Small intestine (tissue), 7 donors: ENCODE measurements around the gene CYGB. TPM values are rescaled to one million over a fixed set of nuclear protein-coding genes. Genes with fewer than 3 reads are reported as not detected.

Source experiments
- DNase-seq, 2 donors: peaks; one replicate each; pipeline versions ENCODE4 v3.0.0 to v3.0.0-alpha.2; 2013
- FAIRE-seq: peaks from 2 replicates; lab custom pipeline; 2012; peaks lifted over from hg19 to GRCh38; lab: Jason Lieb, UNC
- H3K27ac ChIP-seq, 3 donors: one replicate each; pipeline ENCODE4 v1.5.1; 2013; ENCODE audit warnings: low read length in 2 of 3, mild to moderate bottlenecking in 2 of 3, control low read depth in 1 of 3, inconsistent platforms in 1 of 3, low read depth in 1 of 3, moderate library complexity in 1 of 3
- H3K27me3 ChIP-seq, 3 donors: one replicate each; pipeline ENCODE4 v1.6.1; 2013; ENCODE audit warnings: low read length in 3 of 3, inconsistent platforms in 1 of 3; ENCODE audit not compliant: control insufficient read depth in 3 of 3, insufficient read depth in 3 of 3
- H3K36me3 ChIP-seq, 3 donors: one replicate each; pipeline ENCODE4 v1.6.1; 2013; ENCODE audit warnings: low read length in 3 of 3, inconsistent platforms in 1 of 3, low read depth in 1 of 3, mild to moderate bottlenecking in 1 of 3, moderate library complexity in 1 of 3; ENCODE audit not compliant: control insufficient read depth in 3 of 3, insufficient read depth in 2 of 3
- H3K4me1 ChIP-seq, 3 donors: one replicate each; pipeline ENCODE4 v1.6.1; 2013; ENCODE audit warnings: low read length in 2 of 3, inconsistent platforms in 1 of 3, low read depth in 1 of 3, mild to moderate bottlenecking in 1 of 3, moderate library complexity in 1 of 3; ENCODE audit not compliant: control insufficient read depth in 3 of 3, insufficient read depth in 2 of 3
- H3K4me3 ChIP-seq, 3 donors: one replicate each; pipeline ENCODE4 v1.5.1; 2013; ENCODE audit warnings: low read length in 3 of 3, control low read depth in 1 of 3, inconsistent platforms in 1 of 3, low read depth in 1 of 3, mild to moderate bottlenecking in 1 of 3, moderate library complexity in 1 of 3
- H3K9me3 ChIP-seq, 2 donors: one replicate each; pipeline ENCODE4 v1.6.1; 2013; ENCODE audit warnings: low read depth in 1 of 2, low read length in 1 of 2; ENCODE audit not compliant: control insufficient read depth in 2 of 2, insufficient read depth in 1 of 2
- WGBS, 3 donors: extraction: QIAGEN DNeasy Blood & Tissue Kit; methylation state at CpG; one replicate each; pipeline ENCODE4 v1.1.7; 2013; 5-methylcytosine and 5-hydroxymethylcytosine counted together
- polyA plus RNA-seq, 4 donors: library from polyadenylated mRNA; stranded (reverse) in 3 of 4; unstranded in 1 of 4; fragments of 200-250 nt in 3 of 4; fragments of 120-200 nt in 1 of 4; gene quantifications; one replicate each; pipeline versions ENCODE4 v1.2.1 to v1.2.3, GENCODE V29; 2013
- donor health status: healthy with polysubstance abuse.
- donor health status: control.
- donor health status: control.
- donor health status: Bipolar disorder and iron deficiency.
- donor health status: healthy.

Gene CYGB
- polyA plus RNA-seq, 4 donors = 1.1 to 35.4 (median 12.0) TPM

GRCh38 chr17:76478730-76479514 lies 58.6 kb downstream of the CYGB start:
- H3K27me3 ChIP-seq = no peaks in the 10 kb centered on the region
- peaks cover 2 to 70% (median 3%) of the 10 kb centered on the region in 3 donors for H3K36me3 ChIP-seq
- no peak for FAIRE-seq
- no peak overlapping the region for H3K4me3 ChIP-seq
- H3K4me1 ChIP-seq = peaks cover 0 to 7% (median 0%) of the 10 kb centered on the region in 3 donors
- WGBS, 3 donors = 93% methylated on average over 31 to 37 of the region's 37 CpGs
- no peak overlapping the region for H3K27ac ChIP-seq
- no peaks in the 10 kb centered on the region for H3K9me3 ChIP-seq
- DNase-seq = no peak

GRCh38 chr17:76478097-76478496 lies 59.4 kb downstream of the CYGB start:
- no peak for FAIRE-seq
- no peaks in the 10 kb centered on the region for H3K9me3 ChIP-seq
- H3K36me3 ChIP-seq = peaks cover 2 to 76% (median 3%) of the 10 kb centered on the region in 3 donors

GRCh38 chr17:76477576-76477975 lies 59.9 kb downstream of the CYGB start:
- H3K9me3 ChIP-seq = no peaks in the 10 kb centered on the region
- no peak overlapping the region for H3K4me3 ChIP-seq
- H3K4me1 ChIP-seq = peaks cover 0 to 7% (median 0%) of the 10 kb centered on the region in 3 donors
- H3K36me3 ChIP-seq = peaks cover 2 to 82% (median 3%) of the 10 kb centered on the region in 3 donors
- DNase-seq = no peak
- FAIRE-seq = no peak
- H3K27me3 ChIP-seq = no peaks in the 10 kb centered on the region
- 86 to 92% (median 90%) methylated on average over 14 to 15 of the region's 15 CpGs for WGBS, 3 donors
- H3K27ac ChIP-seq = no peak overlapping the region

More at GRCh38 chr17:76478097-76478496, 59.4 kb downstream of the CYGB start:
- no peak for DNase-seq
- no peak overlapping the region for H3K4me3 ChIP-seq
- H3K27me3 ChIP-seq = no peaks in the 10 kb centered on the region
- no peak overlapping the region for H3K27ac ChIP-seq
- H3K4me1 ChIP-seq = peaks cover 0 to 7% (median 0%) of the 10 kb centered on the region in 3 donors
- WGBS, 3 donors = 94 to 96% (median 95%) methylated on average over 10 of the region's 10 CpGs

Other genes with a start within 250 kb of the CYGB start
- 1 to 10 TPM; 2.4 to 3.0 (median 2.6) TPM for gene QRICH2, start 229.4 kb downstream of the CYGB start, polyA plus RNA-seq
- 10 to 100 TPM; 32.2 to 46.7 (median 33.7) TPM for gene PRPSAP1, start 183.8 kb downstream of the CYGB start, polyA plus RNA-seq
- 10 to 100 TPM in 3 of 4 donors, 1 to 10 TPM in 1; 1.0 to 12.7 (median 11.1) TPM for gene SPHK1, start 153.1 kb downstream of the CYGB start, polyA plus RNA-seq
- gene UBE2O, start 84.6 kb downstream of the CYGB start, polyA plus RNA-seq = 10 to 100 TPM in 2 of 4 donors, 1 to 10 TPM in 2; 5.7 to 19.7 (median 9.6) TPM
- gene AANAT, start 70.1 kb downstream of the CYGB start, polyA plus RNA-seq = under 1 TPM in 1 of 4 donors, not detected in 3; 0.18 TPM
- gene RHBDF2, start 36.3 kb downstream of the CYGB start, polyA plus RNA-seq = 10 to 100 TPM in 2 of 4 donors, 1 to 10 TPM in 2; 2.0 to 43.2 (median 10.9) TPM
- gene PRCD, start 2.3 kb upstream of the CYGB start, polyA plus RNA-seq = 1 to 10 TPM in 3 of 4 donors, not detected in 1; 1.6 to 3.4 (median 2.2) TPM
- gene ST6GALNAC2, start 48.2 kb upstream of the CYGB start, polyA plus RNA-seq = 1 to 10 TPM in 3 of 4 donors, not detected in 1; 1.1 to 5.3 (median 2.7) TPM
- 100 to 1,000 TPM in 1 of 4 donors, 10 to 100 TPM in 3; 18.6 to 179 (median 78.2) TPM for gene ST6GALNAC1, start 106.0 kb upstream of the CYGB start, polyA plus RNA-seq
- 10 to 100 TPM in 3 of 4 donors, 1 to 10 TPM in 1; 3.1 to 40.1 (median 23.8) TPM for gene MXRA7, start 173.3 kb upstream of the CYGB start, polyA plus RNA-seq
- gene JMJD6, start 188.9 kb upstream of the CYGB start, polyA plus RNA-seq = 10 to 100 TPM; 24.2 to 56.6 (median 39.1) TPM
- 10 to 100 TPM; 28.8 to 41.8 (median 37.7) TPM for gene METTL23, start 189.1 kb upstream of the CYGB start, polyA plus RNA-seq
- gene SRSF2, start 199.6 kb upstream of the CYGB start, polyA plus RNA-seq = 100 to 1,000 TPM; 113 to 233 (median 157) TPM
- gene MFSD11, start 200.4 kb upstream of the CYGB start, polyA plus RNA-seq = 10 to 100 TPM in 3 of 4 donors, 1 to 10 TPM in 1; 8.3 to 28.4 (median 15.2) TPM